T-cell (primary cell): Measurements from ENCODE around the gene CAMKK2. TPM values are rescaled to one million over a fixed set of nuclear protein-coding genes. Genes with fewer than 3 reads are reported as not detected.
"Not testable (repeated sequence)": the region's sequence is repeated elsewhere in the genome, so short reads cannot be mapped to it uniquely, and the experiment has no call there.

ENCODE experiments used
- ATAC-seq, 4 experiments: fragments of 200-7000 bp in 3 of 4; fragments of 150-1000 bp in 1 of 4; cut with Tn5 transposase; replicated peaks in 1 of 4; 1 replicate in 3 of 4; 2 replicates in 1 of 4; pipeline ENCODE4 v1.10.0; 2021; ENCODE audit warnings: moderate library complexity in 3 of 4, mild to moderate bottlenecking in 2 of 4, moderate number of reproducible peaks in 1 of 4
- CTCF ChIA-PET, 2 donors: fragments of 300-600 bp; sonication (Branson Sonifier 250); formaldehyde crosslinking; loops; one replicate each; lab custom pipeline; 2022; ENCODE audit warnings: antibody characterized with exemption in 2 of 2; lab: Charles Lee
- POLR2A ChIA-PET, 2 donors: fragments of 300-600 bp; sonication (Branson Sonifier 250); formaldehyde crosslinking; loops; one replicate each; lab custom pipeline; 2022; ENCODE audit warnings: antibody characterized with exemption in 2 of 2; lab: Charles Lee
- DNase-seq, 35 experiments: peaks; one replicate each; pipeline versions ENCODE4 v3.0.0 to v3.0.0-alpha.2; 2013 to 2023
- H3K27ac ChIP-seq: one replicate; pipeline ENCODE4 v1.5.1; 2013; ENCODE audit warnings: low read length
- H3K27me3 ChIP-seq, 2 experiments: replicated peaks in 1 of 2; 1 replicate in 1 of 2; 2 replicates in 1 of 2; pipeline versions ENCODE4 v1.6.1 to v1.7.0; 2013; ENCODE audit warnings: low read length in 1 of 2, mixed read lengths in 1 of 2; ENCODE audit not compliant: control insufficient read depth in 2 of 2, insufficient read depth in 2 of 2; ENCODE audit errors: extremely low read depth in 1 of 2
- H3K36me3 ChIP-seq, 2 donors: 1 replicate in 1 of 2; 2 replicates in 1 of 2; pipeline versions ENCODE4 v1.6.1 to v1.7.0; 2013; ENCODE audit warnings: low read length in 1 of 2; ENCODE audit not compliant: control insufficient read depth in 2 of 2, insufficient read depth in 1 of 2; ENCODE audit errors: extremely low read depth in 1 of 2
- H3K4me1 ChIP-seq, 2 experiments: 1 replicate in 1 of 2; 2 replicates in 1 of 2; pipeline versions ENCODE4 v1.6.1 to v1.7.0; 2013; ENCODE audit warnings: low read length in 2 of 2, mixed read lengths in 1 of 2; ENCODE audit not compliant: insufficient read depth in 2 of 2, control insufficient read depth in 1 of 2; ENCODE audit errors: extremely low read depth in 1 of 2
- H3K4me3 ChIP-seq, 2 donors: 1 replicate in 1 of 2; 2 replicates in 1 of 2; pipeline versions ENCODE4 v1.5.1 to v1.7.0; 2013; ENCODE audit warnings: mild to moderate bottlenecking in 2 of 2, low read length in 1 of 2, moderate library complexity in 1 of 2; ENCODE audit not compliant: control insufficient read depth in 1 of 2; ENCODE audit errors: extremely low read depth in 1 of 2
- H3K9me3 ChIP-seq: 2 replicates; pipeline ENCODE4 v1.7.0; 2013
- H3K27ac Mint-ChIP-seq, 2 donors: one replicate each; pipeline ENCODE4 v1.8.0; 2020 to 2021; ENCODE audit warnings: mild to moderate bottlenecking in 2 of 2, mixed read lengths in 2 of 2
- H3K27me3 Mint-ChIP-seq, 2 donors: one replicate each; pipeline ENCODE4 v1.8.0; 2021 to 2022; ENCODE audit warnings: mixed read lengths in 2 of 2
- H3K36me3 Mint-ChIP-seq: one replicate; pipeline ENCODE4 v1.8.0; 2021; ENCODE audit warnings: mixed read lengths
- H3K4me1 Mint-ChIP-seq, 3 donors: one replicate each; pipeline ENCODE4 v1.8.0; 2020 to 2022; ENCODE audit warnings: mixed read lengths in 3 of 3, mild to moderate bottlenecking in 1 of 3
- H3K4me3 Mint-ChIP-seq, 3 donors: one replicate each; pipeline ENCODE4 v1.8.0; 2020 to 2022; ENCODE audit warnings: mild to moderate bottlenecking in 3 of 3, mixed read lengths in 3 of 3, moderate library complexity in 3 of 3
- H3K9me3 Mint-ChIP-seq, 3 donors: one replicate each; pipeline ENCODE4 v1.8.0; 2020 to 2022; ENCODE audit warnings: mixed read lengths in 3 of 3
- WGBS: methylation state at CpG from one replicate; pipeline ENCODE4 v1.1.5; 2013; ENCODE audit warnings: missing lambda C conversion rate; ENCODE audit not compliant: insufficient coverage; 5-methylcytosine and 5-hydroxymethylcytosine counted together
- total RNA-seq, 35 experiments: library from RNA in 6 of 35; stranded (reverse) in 6 of 35; fragments of 120-200 nt in 1 of 35; gene quantifications; one replicate each; pipeline versions ENCODE4 v1.2.1 to v1.2.4 and lab custom pipeline; 2013 to 2026

The CAMKK2 gene
- total RNA-seq, 5 donors from 2014 or later (not counting 1 experiment from before 2014, with no cell fraction given), result 13.6 to 25.5 (median 19.8) TPM

GRCh38 chr12:121264135-121264534 lies 32.4 kb downstream of the CAMKK2 start:
- peaks cover 19 to 41% of the 10 kb centered on the region in 2 donors for H3K36me3 ChIP-seq
- H3K27me3 ChIP-seq, result no peaks in the 10 kb centered on the region
- Mint-ChIP-seq H3K9me3 (no peaks in the 10 kb centered on the region), H3K27me3 (no peaks in the 10 kb centered on the region), H3K4me1 (no peaks in the 10 kb centered on the region), H3K4me3 (no peak overlapping the region), H3K27ac (no peak overlapping the region), H3K36me3 (peaks cover 43% of the 10 kb centered on the region)
- POLR2A ChIA-PET, result no interaction called here
- CTCF ChIA-PET, result no interaction called here
- no peaks in the 10 kb centered on the region for H3K4me1 ChIP-seq
- H3K27ac ChIP-seq, result no peak overlapping the region
- ATAC-seq (no peak), DNase-seq (no peak)
- no peak overlapping the region for H3K4me3 ChIP-seq
- 89% methylated on average over 5 of the region's 8 CpGs for WGBS
- no peaks in the 10 kb centered on the region for H3K9me3 ChIP-seq

GRCh38 chr12:121263206-121263935 lies 33.1 kb downstream of the CAMKK2 start:
- H3K27ac Mint-ChIP-seq, result no peak overlapping the region
- H3K4me1 Mint-ChIP-seq, result no peaks in the 10 kb centered on the region
- ChIA-PET POLR2A (no interaction called here), CTCF (no interaction called here)
- H3K36me3 Mint-ChIP-seq, result peaks cover 41% of the 10 kb centered on the region
- no peaks in the 10 kb centered on the region for H3K9me3 ChIP-seq
- no peak overlapping the region for H3K4me3 Mint-ChIP-seq
- no peaks in the 10 kb centered on the region for H3K27me3 Mint-ChIP-seq
- H3K36me3 ChIP-seq, result peaks cover 15 to 37% of the 10 kb centered on the region in 2 donors
- no peak overlapping the region for H3K4me3 ChIP-seq
- ATAC-seq, result no peak
- DNase-seq, result no peak
- WGBS, result 100% methylated on average over 3 of the region's 10 CpGs
- H3K9me3 Mint-ChIP-seq, result no peaks in the 10 kb centered on the region
- no peak overlapping the region for H3K27ac ChIP-seq
- no peaks in the 10 kb centered on the region for H3K27me3 ChIP-seq
- no peaks in the 10 kb centered on the region for H3K4me1 ChIP-seq

GRCh38 chr12:121261398-121261797 lies 35.1 kb downstream of the CAMKK2 start:
- ATAC-seq (no peak), DNase-seq (no peak)
- H3K36me3 Mint-ChIP-seq, result peaks cover 48% of the 10 kb centered on the region
- H3K4me1 Mint-ChIP-seq, result no peaks in the 10 kb centered on the region
- H3K27me3 Mint-ChIP-seq, result no peaks in the 10 kb centered on the region
- ChIA-PET CTCF (interaction anchor here in 1 of 2 donors (0.5 kb wide), 1 partner anchor 67 kb away, joined by 7 read pairs; no protein-coding TSS in a partner anchor), POLR2A (no interaction called here)
- H3K4me3 Mint-ChIP-seq, result no peak overlapping the region
- no peak overlapping the region for H3K4me3 ChIP-seq
- WGBS, result 95% methylated on average over 6 of the region's 6 CpGs
- H3K27ac Mint-ChIP-seq, result no peak overlapping the region
- H3K27ac ChIP-seq, result no peak overlapping the region
- no peaks in the 10 kb centered on the region for H3K9me3 Mint-ChIP-seq
- H3K36me3 ChIP-seq, result peaks cover 11 to 37% of the 10 kb centered on the region in 2 donors
- no peaks in the 10 kb centered on the region for H3K9me3 ChIP-seq
- H3K27me3 ChIP-seq, result no peaks in the 10 kb centered on the region
- no peaks in the 10 kb centered on the region for H3K4me1 ChIP-seq

- ChIA-PET POLR2A (no interaction called here), CTCF (no interaction called here)
- Histone ChIP-seq H3K4me3 (no peak overlapping the region), H3K27ac (no peak overlapping the region), H3K27me3 (no peaks in the 10 kb centered on the region), H3K36me3 (peaks cover 7 to 37% of the 10 kb centered on the region in 2 donors), H3K4me1 (no peaks in the 10 kb centered on the region), H3K9me3 (no peaks in the 10 kb centered on the region)
- WGBS, result 97% methylated on average over 6 of the region's 7 CpGs
- H3K4me3 Mint-ChIP-seq, result no peak overlapping the region
- ATAC-seq (no peak), DNase-seq (no peak)
- H3K9me3 Mint-ChIP-seq, result no peaks in the 10 kb centered on the region
- no peaks in the 10 kb centered on the region for H3K4me1 Mint-ChIP-seq
- no peak overlapping the region for H3K27ac Mint-ChIP-seq
- peaks cover 49% of the 10 kb centered on the region for H3K36me3 Mint-ChIP-seq
- H3K27me3 Mint-ChIP-seq, result no peaks in the 10 kb centered on the region
These were observed 36.4 kb downstream of the CAMKK2 start for GRCh38 chr12:121260091-121260490.

- peaks cover 52% of the 10 kb centered on the region for H3K36me3 Mint-ChIP-seq
- Histone ChIP-seq H3K4me1 (no peaks in the 10 kb centered on the region), H3K4me3 (no peak overlapping the region), H3K27ac (no peak overlapping the region), H3K36me3 (peaks cover 4 to 35% of the 10 kb centered on the region in 2 donors), H3K9me3 (no peaks in the 10 kb centered on the region), H3K27me3 (no peaks in the 10 kb centered on the region)
- over 99% methylated on average over 10 of the region's 11 CpGs for WGBS
- ChIA-PET POLR2A (interaction anchor here in 1 of 2 donors (0.6 kb wide), 1 partner anchor 904 kb away, joined by 4 read pairs; no protein-coding TSS in a partner anchor), CTCF (no interaction called here)
- no peaks in the 10 kb centered on the region for H3K9me3 Mint-ChIP-seq
- no peaks in the 10 kb centered on the region for H3K4me1 Mint-ChIP-seq
- H3K27me3 Mint-ChIP-seq, result no peaks in the 10 kb centered on the region
- no peak for ATAC-seq
- H3K27ac Mint-ChIP-seq, result no peak overlapping the region
- DNase-seq, result no peak
- no peak overlapping the region for H3K4me3 Mint-ChIP-seq
These were observed 37.4 kb downstream of the CAMKK2 start for GRCh38 chr12:121259074-121259473.

GRCh38 chr12:121257704-121258449 lies 38.6 kb downstream of the CAMKK2 start:
- not testable (repeated sequence) for H3K27ac ChIP-seq
- 43% methylated on average over 1 of the region's 8 CpGs for WGBS

More at GRCh38 chr12:121257704-121258449, 38.6 kb downstream of the CAMKK2 start:
- not testable (repeated sequence) for H3K4me3 Mint-ChIP-seq, DNase-seq, H3K27me3 ChIP-seq, H3K9me3 ChIP-seq, H3K4me1 Mint-ChIP-seq, H3K4me3 ChIP-seq, ATAC-seq, H3K4me1 ChIP-seq, H3K27ac Mint-ChIP-seq, H3K9me3 Mint-ChIP-seq, H3K27me3 Mint-ChIP-seq
- peaks cover 59% of the 10 kb centered on the region for H3K36me3 Mint-ChIP-seq
- H3K36me3 ChIP-seq, result peaks cover 16 to 36% of the 10 kb centered on the region in 2 donors
- ChIA-PET POLR2A (interaction anchor here in 1 of 2 donors (0.6 kb wide), 1 partner anchor 9 kb away, joined by 3 read pairs; no protein-coding TSS in a partner anchor), CTCF (interaction anchor here (0.6 to 0.7 kb wide), 3 partner anchors 12 to 899 kb away, joined by 3 to 11 read pairs (median 3); no protein-coding TSS in a partner anchor)
